GM18526 (cell line): ENCODE results near the gene LRP8.

Experiments
- POLR2A ChIP-seq: IDR thresholded peaks from 3 replicates; pipeline ENCODE4 v1.6.1; 2011; ENCODE audit not compliant: insufficient read length; ENCODE audit errors: extremely low read depth

Gene LRP8

GRCh38 chr1:53324728-53325297, 3.1 kb downstream of the LRP8 start:
- TF ChIP-seq POLR2A, result no peak

GRCh38 chr1:53324321-53324720, 3.5 kb downstream of the LRP8 start:
- TF ChIP-seq POLR2A, result no peak

GRCh38 chr1:53323316-53323715, 4.6 kb downstream of the LRP8 start:
- no peak for TF ChIP-seq POLR2A

- TF ChIP-seq POLR2A, result no peak
These were observed 5.9 kb downstream of the LRP8 start for GRCh38 chr1:53321776-53322602.

GRCh38 chr1:53321366-53321765, 6.5 kb downstream of the LRP8 start:
- no peak for TF ChIP-seq POLR2A

GRCh38 chr1:53320646-53321045, 7.2 kb downstream of the LRP8 start:
- no peak for TF ChIP-seq POLR2A

GRCh38 chr1:53319296-53320101, 8.4 kb downstream of the LRP8 start:
- no peak for TF ChIP-seq POLR2A

GRCh38 chr1:53317646-53318539, 10.0 kb downstream of the LRP8 start:
- no peak for TF ChIP-seq POLR2A

- TF ChIP-seq POLR2A, result no peak
These were observed 10.9 kb downstream of the LRP8 start for GRCh38 chr1:53316766-53317581.

GRCh38 chr1:53316424-53316765, 11.5 kb downstream of the LRP8 start:
- no peak for TF ChIP-seq POLR2A

GRCh38 chr1:53315456-53316423, 12.1 kb downstream of the LRP8 start:
- no peak for TF ChIP-seq POLR2A

GRCh38 chr1:53315046-53315445, 12.8 kb downstream of the LRP8 start:
- no peak for TF ChIP-seq POLR2A

- no peak for TF ChIP-seq POLR2A
These were observed 13.3 kb downstream of the LRP8 start for GRCh38 chr1:53314606-53315005.
